GM10266 (cell line): Measurements from ENCODE around the gene FAHD1.

Experiments
- DNase-seq: peaks from one replicate; pipeline ENCODE4 v3.0.0; 2012; ENCODE audit errors: extremely low spot score
- TF ChIP-seq, protein P1 (sequence below): IDR thresholded peaks from 2 replicates; pipeline ENCODE4 v1.5.1; 2012; ENCODE audit warnings: mild to moderate bottlenecking, low read depth; ENCODE audit not compliant: control insufficient read depth, insufficient read depth; ENCODE audit errors: missing control alignments

Gene FAHD1

DNA sequence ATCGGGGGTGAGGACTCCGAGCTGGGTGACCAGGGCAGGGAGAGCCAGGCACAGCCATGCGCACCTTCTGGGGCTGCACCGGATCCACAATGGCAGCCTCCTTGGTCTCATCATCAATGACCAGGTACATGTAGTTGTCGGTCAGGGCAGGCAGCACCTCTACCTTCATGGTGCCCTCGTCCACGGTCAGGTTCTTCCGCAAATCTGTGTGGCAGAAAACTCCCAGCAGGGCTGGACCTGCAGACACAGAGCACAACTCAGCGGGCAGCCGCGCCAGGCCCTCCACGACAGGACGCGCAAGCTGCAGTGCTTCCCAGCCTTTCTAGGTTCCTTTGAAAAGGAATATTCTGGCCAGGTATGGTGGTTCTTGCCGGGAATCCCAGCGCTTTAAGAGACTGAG is 4.2 kb upstream of the FAHD1 start:
- TF ChIP-seq, protein P1, sequence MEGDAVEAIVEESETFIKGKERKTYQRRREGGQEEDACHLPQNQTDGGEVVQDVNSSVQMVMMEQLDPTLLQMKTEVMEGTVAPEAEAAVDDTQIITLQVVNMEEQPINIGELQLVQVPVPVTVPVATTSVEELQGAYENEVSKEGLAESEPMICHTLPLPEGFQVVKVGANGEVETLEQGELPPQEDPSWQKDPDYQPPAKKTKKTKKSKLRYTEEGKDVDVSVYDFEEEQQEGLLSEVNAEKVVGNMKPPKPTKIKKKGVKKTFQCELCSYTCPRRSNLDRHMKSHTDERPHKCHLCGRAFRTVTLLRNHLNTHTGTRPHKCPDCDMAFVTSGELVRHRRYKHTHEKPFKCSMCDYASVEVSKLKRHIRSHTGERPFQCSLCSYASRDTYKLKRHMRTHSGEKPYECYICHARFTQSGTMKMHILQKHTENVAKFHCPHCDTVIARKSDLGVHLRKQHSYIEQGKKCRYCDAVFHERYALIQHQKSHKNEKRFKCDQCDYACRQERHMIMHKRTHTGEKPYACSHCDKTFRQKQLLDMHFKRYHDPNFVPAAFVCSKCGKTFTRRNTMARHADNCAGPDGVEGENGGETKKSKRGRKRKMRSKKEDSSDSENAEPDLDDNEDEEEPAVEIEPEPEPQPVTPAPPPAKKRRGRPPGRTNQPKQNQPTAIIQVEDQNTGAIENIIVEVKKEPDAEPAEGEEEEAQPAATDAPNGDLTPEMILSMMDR: no peak
- no peak for DNase-seq

DNA sequence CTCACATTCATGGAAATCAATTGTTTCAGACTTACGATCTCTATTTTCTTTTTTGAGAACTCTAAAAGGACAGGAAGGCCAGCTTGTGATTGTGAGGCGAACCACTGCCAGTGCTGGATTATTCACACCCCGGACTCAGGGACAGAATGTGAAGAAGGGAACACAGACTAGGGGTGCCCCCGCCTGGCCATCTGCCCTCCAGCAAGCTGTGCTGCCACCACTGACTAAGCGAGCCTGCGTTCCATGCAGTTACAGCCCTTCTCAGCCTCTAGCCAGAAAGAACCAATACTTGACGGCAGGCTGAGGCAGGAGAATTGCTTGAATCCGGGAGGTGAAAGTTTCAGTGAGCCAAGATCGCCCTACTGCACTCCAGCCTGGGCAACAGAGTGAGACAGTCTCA is 3.2 kb upstream of the FAHD1 start:
- TF ChIP-seq, protein P1: peak; percentile 28
- DNase-seq: no peak

DNA sequence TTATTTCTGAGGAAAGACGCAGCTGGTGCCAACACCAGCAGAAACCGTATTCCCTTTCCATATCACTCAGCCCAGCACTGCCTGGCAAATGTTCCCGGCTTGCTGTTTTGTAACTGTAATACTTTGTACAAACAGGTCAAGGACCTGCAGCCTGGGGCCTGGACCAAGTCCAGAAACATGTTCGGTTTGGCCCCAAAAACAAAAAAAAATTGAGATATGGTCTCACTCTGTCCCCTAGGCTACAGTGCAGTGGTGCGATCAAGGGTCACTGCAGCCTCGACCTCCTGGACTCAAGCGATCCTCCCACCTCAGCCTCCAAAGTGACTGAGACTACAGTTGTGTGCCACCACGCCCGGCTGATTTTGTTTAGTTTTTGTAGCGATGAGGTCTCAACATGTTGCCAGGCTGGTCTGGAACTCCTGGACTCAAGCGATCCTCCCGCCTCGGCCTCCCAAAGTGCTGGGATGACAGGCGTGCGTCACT is 1.6 kb upstream of the FAHD1 start:
- DNase-seq: no peak
- TF ChIP-seq, protein P1: no peak

DNA sequence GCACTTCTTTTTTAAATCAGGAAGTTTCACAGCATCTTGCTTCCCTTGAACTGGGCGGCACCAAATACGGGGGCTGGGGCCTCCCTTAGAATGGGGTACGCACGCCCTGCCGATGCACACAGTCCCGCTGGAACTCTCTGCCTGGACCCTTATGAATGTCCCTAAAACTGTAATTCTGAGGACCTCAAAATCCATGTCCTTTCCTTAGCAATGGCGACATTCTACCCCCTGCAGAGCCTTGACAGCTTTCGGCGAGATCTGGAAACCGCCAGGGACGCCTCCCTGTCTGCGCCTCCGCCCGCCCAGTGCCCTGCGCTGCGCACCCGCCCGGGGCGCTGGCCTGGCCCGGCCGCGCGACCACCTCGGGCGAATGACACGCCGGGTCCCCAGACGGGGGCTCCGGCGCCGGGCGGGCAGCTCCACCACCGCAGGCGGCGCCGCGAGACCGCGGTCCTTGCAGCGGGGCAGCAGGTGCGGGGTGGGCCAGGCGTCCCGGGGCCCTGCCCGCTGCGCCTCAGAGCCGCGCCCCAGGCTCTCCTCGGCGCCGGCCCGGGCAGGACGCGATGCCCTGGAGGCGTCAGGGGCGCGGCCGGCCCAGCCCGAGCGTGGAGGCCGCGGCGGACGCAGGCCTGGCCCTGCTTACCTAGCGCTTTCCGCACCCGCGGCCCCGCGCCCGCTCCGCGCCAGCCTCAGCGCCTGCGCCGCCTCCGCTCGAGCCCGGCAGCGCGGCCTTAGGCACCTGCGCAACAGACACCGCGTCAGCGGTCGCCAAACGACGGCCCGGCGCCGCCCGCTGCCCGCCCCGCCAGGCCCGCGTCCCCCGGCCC is 929 bp upstream of the FAHD1 start:
- TF ChIP-seq, protein P1: no peak
- peak; percentile 94 for DNase-seq

DNA sequence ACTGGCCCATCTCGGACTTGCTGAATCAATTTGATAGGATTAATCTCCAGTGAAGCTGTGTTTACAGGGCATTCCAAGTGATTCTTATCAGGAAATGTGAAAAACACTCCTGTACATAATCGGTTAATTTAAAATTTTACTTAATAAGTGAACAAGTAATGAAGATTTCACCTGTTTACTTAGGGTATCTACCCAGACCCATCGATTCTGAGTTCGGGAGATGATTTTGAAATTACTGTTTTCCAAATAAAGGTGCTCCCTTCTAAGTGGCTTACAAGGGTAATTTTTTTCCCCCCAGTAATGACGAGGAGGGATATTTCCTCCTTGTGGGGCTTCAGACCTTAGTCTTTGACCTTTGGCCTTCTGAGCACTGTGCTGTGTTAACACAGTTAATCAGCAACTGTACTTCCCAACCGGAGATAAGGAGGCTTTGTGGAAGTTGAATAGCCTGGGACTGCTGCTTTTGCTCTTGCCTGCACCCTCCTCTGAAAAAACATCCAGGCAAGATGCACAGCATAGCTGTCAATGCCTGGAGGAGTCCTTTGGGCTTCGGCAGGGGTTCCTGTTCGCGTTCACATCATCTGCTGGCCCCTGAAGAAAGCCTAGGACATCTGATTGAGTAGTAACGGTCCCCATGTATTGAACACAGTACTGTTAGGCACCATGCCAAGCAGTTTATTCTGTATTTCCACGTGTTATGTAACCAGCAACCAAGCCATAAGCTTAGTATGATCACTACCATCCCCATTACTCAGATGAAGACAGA is 1.8 kb downstream of the FAHD1 start:
- DNase-seq: no peak
- TF ChIP-seq, protein P1: no peak

DNA sequence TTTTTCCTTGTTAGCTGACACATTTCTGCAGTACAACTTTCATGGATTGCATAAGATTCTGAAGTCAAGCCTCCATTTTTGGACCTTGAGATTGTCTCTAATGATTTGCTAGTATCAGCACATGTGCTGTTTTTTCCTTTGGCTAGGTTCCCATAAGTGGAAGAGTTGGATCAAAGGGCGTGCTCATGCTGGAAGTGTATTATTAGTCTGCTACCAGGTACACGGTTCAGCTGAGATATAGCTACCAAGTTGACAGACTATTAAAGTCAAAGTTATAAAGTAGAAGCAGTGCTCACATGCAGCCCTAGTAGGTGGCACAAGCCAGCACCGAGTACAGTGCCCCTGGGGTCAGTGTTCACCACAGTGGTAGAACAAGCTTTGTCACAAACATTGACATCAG is 3.2 kb downstream of the FAHD1 start:
- DNase-seq: no peak
- TF ChIP-seq, protein P1: no peak
